ENCODE data around the gene GSTM4. TPM values are rescaled to one million over a fixed set of nuclear protein-coding genes. Genes with fewer than 3 reads are reported as not detected.
"Not testable (repeated sequence)": the region's sequence is repeated elsewhere in the genome, so short reads cannot be mapped to it uniquely, and the experiment has no call there.

Gene GSTM4
- total and polyA plus RNA-seq, 5 donors from 2014 or later = 2.2 to 31.4 (median 14.4) TPM

DNA sequence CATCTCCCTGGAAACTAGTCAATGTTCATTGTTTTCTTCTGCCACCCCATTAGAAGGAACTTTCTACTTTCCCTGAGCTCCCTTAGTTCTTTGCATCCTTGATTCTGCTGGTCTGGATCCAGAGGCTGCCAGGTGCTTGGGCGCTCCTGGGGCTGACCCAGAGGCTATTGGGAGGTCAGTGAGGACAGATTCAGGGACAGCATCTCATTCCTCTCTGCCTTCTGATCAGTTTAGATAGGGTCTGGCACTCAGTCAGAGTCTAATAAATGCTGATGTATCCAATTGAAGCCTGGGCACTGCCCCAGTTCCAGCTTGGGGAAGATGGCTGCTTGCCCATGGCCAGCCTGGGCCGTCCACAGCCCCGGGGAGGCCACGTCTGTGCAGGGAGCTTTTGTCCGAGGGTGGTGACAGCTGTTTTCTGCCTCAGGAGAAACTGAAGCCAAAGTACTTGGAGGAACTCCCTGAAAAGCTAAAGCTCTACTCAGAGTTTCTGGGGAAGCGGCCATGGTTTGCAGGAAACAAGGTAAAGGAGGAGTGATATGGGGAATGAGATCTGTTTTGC, 34.0 kb downstream of the GSTM4 start:
- H3K4me3 Mint-ChIP-seq = peak overlapping the region in 3 of 4 donors; percentile 29 to 83 (median 47)
- peak overlapping the region in 2 of 3 donors; percentile 65 to 80 for H3K27ac Mint-ChIP-seq

DNA sequence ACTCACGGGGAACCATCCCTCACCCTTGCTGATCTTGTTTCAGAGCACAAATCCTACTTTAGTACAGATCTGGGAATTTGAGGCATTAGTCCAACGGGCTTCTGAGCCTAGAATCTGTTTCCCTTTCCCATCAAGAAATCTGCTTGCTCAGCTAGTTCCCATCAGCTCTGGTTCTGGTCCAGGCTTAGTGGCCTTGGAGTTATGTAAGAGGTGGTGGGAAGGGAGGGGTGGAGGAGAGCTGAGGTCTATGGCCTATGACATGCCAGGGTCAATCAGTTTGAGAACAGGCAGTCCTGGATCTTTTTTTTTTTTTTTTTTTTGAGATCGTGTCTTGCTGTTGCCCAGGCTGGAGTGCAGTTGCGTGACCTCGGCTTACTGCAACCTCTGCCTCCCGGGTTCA, 35.9 kb downstream of the GSTM4 start:
- Histone ChIP-seq H3K27me3 (ENCODE audit: control insufficient read depth, insufficient read depth, low read length) (no peaks in the 10 kb centered on the region), H3K27ac (ENCODE audit: insufficient read depth, low read length, poor library complexity, severe bottlenecking) (no peak overlapping the region), H3K36me3 (ENCODE audit: control insufficient read depth, insufficient read depth, low read length) (no peaks in the 10 kb centered on the region), H3K4me1 (ENCODE audit: control insufficient read depth, insufficient read depth, low read length, poor library complexity, severe bottlenecking) (no peaks in the 10 kb centered on the region), H3K4me3 (ENCODE audit: low read depth, low read length) (no peak overlapping the region), H3K9me3 (ENCODE audit: control insufficient read depth in 2 of 2, low read length in 2 of 2) (no peaks in the 10 kb centered on the region)
- no peaks in the 10 kb centered on the region for H3K9me3 Mint-ChIP-seq
- H3K27ac Mint-ChIP-seq = no peak overlapping the region
- no peaks in the 10 kb centered on the region for H3K27me3 Mint-ChIP-seq
- no peak for DNase-seq
- no peak for ATAC-seq (ENCODE audit: low read depth in 2 of 2)
- H3K4me3 Mint-ChIP-seq = peak overlapping the region in 1 of 4 donors; percentile 40
- no peaks in the 10 kb centered on the region for H3K36me3 Mint-ChIP-seq
- peaks cover 0 to 14% (median 0%) of the 10 kb centered on the region in 4 donors for H3K4me1 Mint-ChIP-seq

More for the DNA sequence above, 34.0 kb downstream of the GSTM4 start:
- Histone ChIP-seq H3K9me3 (ENCODE audit: control insufficient read depth in 2 of 2, low read length in 2 of 2) (no peaks in the 10 kb centered on the region), H3K27ac (ENCODE audit: insufficient read depth, low read length, poor library complexity, severe bottlenecking) (no peak overlapping the region), H3K4me3 (ENCODE audit: low read depth, low read length) (no peak overlapping the region), H3K36me3 (ENCODE audit: control insufficient read depth, insufficient read depth, low read length) (no peaks in the 10 kb centered on the region), H3K4me1 (ENCODE audit: control insufficient read depth, insufficient read depth, low read length, poor library complexity, severe bottlenecking) (no peaks in the 10 kb centered on the region), H3K27me3 (ENCODE audit: control insufficient read depth, insufficient read depth, low read length) (no peaks in the 10 kb centered on the region)
- Mint-ChIP-seq H3K4me1 (peaks cover 0 to 14% (median 0%) of the 10 kb centered on the region in 4 donors), H3K36me3 (no peaks in the 10 kb centered on the region), H3K9me3 (no peaks in the 10 kb centered on the region), H3K27me3 (no peaks in the 10 kb centered on the region)
- no peak for DNase-seq
- no peak for ATAC-seq (ENCODE audit: low read depth in 2 of 2)

DNA sequence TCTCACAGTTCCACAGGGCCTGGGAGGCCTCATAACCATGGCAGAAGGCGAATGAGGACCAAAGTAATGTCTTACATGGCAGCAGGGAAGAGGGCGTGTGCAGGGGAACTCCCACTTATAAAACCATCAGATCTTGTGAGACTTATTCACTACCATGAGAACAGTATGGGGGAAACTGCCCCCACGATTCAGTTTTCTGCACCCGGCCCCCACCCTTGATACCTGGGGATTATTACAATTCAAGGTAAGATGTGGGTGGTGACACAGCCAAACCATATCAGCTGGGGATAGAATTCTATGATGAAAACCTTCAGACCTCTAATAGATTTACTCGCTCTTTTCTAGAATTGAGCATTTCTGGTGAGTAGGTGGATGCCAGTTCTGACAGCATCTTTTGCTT, 38.5 kb downstream of the GSTM4 start:
- not testable (repeated sequence) for H3K4me3 ChIP-seq (ENCODE audit: low read depth, low read length); H3K4me1 ChIP-seq (ENCODE audit: control insufficient read depth, insufficient read depth, low read length, poor library complexity, severe bottlenecking); H3K36me3 ChIP-seq (ENCODE audit: control insufficient read depth, insufficient read depth, low read length); H3K27ac ChIP-seq (ENCODE audit: insufficient read depth, low read length, poor library complexity, severe bottlenecking); H3K9me3 ChIP-seq (ENCODE audit: control insufficient read depth in 2 of 2, low read length in 2 of 2); DNase-seq; H3K27me3 ChIP-seq (ENCODE audit: control insufficient read depth, insufficient read depth, low read length); H3K4me1 Mint-ChIP-seq; ATAC-seq (ENCODE audit: low read depth in 2 of 2); H3K27ac Mint-ChIP-seq; H3K27me3 Mint-ChIP-seq; H3K4me3 Mint-ChIP-seq; H3K9me3 Mint-ChIP-seq; H3K36me3 Mint-ChIP-seq

DNA sequence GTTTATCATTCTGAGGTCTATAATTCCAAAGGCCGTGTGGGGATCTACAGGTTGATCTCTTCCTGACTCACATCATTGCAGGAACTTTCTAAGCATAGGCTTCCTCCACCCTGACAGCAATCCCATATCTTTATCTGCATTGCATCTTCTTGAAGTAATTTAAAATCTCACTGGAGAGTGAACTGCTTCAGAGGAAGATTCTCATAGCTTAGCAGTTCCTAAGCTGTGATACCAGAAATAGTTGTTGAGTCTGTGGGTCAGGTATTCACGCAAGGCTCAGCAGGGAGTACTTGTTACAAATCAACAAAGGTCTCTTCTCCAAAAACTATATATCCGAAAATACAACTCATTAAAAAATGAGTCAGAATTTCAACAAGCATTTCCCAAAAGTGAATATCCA, 39.2 kb downstream of the GSTM4 start:
- H3K4me3 ChIP-seq (ENCODE audit: low read depth, low read length); H3K27me3 Mint-ChIP-seq; H3K4me1 Mint-ChIP-seq; H3K9me3 Mint-ChIP-seq; H3K27me3 ChIP-seq (ENCODE audit: control insufficient read depth, insufficient read depth, low read length); DNase-seq; H3K36me3 Mint-ChIP-seq; H3K27ac Mint-ChIP-seq; H3K9me3 ChIP-seq (ENCODE audit: control insufficient read depth in 2 of 2, low read length in 2 of 2); H3K4me1 ChIP-seq (ENCODE audit: control insufficient read depth, insufficient read depth, low read length, poor library complexity, severe bottlenecking); H3K36me3 ChIP-seq (ENCODE audit: control insufficient read depth, insufficient read depth, low read length); H3K27ac ChIP-seq (ENCODE audit: insufficient read depth, low read length, poor library complexity, severe bottlenecking); H3K4me3 Mint-ChIP-seq; ATAC-seq (ENCODE audit: low read depth in 2 of 2): not testable (repeated sequence)

DNA sequence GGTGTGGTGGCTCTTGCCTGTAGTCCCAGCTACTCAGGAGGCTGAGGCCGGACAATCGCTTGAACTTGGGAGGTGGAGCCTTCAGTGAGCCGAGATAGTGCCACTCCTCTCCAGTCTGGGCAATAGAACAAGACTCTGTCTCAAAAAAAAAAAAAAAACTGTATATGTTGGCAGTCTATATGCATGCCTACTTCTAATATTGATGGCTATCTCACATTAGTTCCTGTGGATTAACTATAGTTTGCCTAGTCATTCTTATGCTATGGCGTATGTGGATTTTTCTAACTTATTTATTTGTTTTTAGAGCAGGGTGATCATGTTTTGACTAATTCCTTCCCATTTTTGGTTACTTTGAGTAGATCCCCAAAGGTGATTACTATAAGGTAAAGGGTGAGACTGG, 41.2 kb downstream of the GSTM4 start:
- ATAC-seq (ENCODE audit: low read depth in 2 of 2) = no peak
- Mint-ChIP-seq H3K36me3 (no peaks in the 10 kb centered on the region), H3K4me3 (no peak overlapping the region), H3K27me3 (no peaks in the 10 kb centered on the region), H3K27ac (no peak overlapping the region), H3K9me3 (no peaks in the 10 kb centered on the region), H3K4me1 (no peaks in the 10 kb centered on the region)
- Histone ChIP-seq H3K27me3 (ENCODE audit: control insufficient read depth, insufficient read depth, low read length) (no peaks in the 10 kb centered on the region), H3K4me1 (ENCODE audit: control insufficient read depth, insufficient read depth, low read length, poor library complexity, severe bottlenecking) (no peaks in the 10 kb centered on the region), H3K9me3 (ENCODE audit: control insufficient read depth in 2 of 2, low read length in 2 of 2) (no peaks in the 10 kb centered on the region), H3K36me3 (ENCODE audit: control insufficient read depth, insufficient read depth, low read length) (no peaks in the 10 kb centered on the region), H3K4me3 (ENCODE audit: low read depth, low read length) (no peak overlapping the region), H3K27ac (ENCODE audit: insufficient read depth, low read length, poor library complexity, severe bottlenecking) (no peak overlapping the region)
- no peak for DNase-seq

DNA sequence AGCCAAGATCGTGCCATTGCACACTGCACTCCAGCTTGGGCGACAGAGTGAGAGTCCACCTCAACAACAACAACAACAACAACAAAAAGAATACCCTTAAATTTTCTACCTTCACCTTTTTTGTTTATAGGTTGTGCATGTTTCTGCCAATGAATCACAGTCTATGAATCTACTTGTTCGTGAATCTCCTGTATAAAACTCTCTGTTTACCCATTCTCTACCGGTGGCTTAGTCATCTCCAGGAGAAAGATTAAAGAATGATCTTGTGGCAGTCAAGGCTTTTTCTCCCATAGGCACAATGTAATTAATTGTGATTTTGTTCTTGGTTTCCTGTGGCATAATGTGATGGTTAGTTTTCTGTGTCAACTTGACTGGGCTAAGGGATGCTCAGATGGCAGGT, 42.0 kb downstream of the GSTM4 start:
- not testable (repeated sequence) for H3K27ac Mint-ChIP-seq; H3K27me3 ChIP-seq (ENCODE audit: control insufficient read depth, insufficient read depth, low read length); H3K36me3 Mint-ChIP-seq; H3K27ac ChIP-seq (ENCODE audit: insufficient read depth, low read length, poor library complexity, severe bottlenecking); H3K4me1 Mint-ChIP-seq; H3K4me3 Mint-ChIP-seq; H3K4me1 ChIP-seq (ENCODE audit: control insufficient read depth, insufficient read depth, low read length, poor library complexity, severe bottlenecking); H3K9me3 ChIP-seq (ENCODE audit: control insufficient read depth in 2 of 2, low read length in 2 of 2); H3K9me3 Mint-ChIP-seq; H3K36me3 ChIP-seq (ENCODE audit: control insufficient read depth, insufficient read depth, low read length); ATAC-seq (ENCODE audit: low read depth in 2 of 2); H3K27me3 Mint-ChIP-seq; DNase-seq; H3K4me3 ChIP-seq (ENCODE audit: low read depth, low read length)

DNA sequence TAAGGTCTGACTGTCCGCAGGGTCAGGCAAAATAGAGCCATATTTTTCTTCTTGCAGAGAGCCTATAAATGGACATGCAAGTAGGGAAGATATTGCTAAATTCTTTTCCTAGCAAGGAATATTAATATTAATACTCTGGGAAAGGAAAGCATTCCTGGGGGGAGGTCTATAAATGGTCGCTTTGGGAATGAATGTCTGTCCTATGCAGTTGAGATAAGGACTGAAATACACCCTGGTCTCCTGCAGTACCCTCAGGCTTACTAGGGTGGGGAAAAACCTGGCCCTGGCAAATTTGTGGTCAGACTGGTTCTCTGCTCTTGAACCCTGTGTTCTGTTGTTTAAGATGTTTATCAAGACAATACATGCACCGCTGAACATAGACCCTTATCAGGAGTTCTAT, 47.0 kb downstream of the GSTM4 start:
- not testable (repeated sequence) for H3K36me3 Mint-ChIP-seq; H3K27ac Mint-ChIP-seq; H3K4me1 ChIP-seq (ENCODE audit: control insufficient read depth, insufficient read depth, low read length, poor library complexity, severe bottlenecking); H3K9me3 ChIP-seq (ENCODE audit: control insufficient read depth in 2 of 2, low read length in 2 of 2); H3K4me3 Mint-ChIP-seq; ATAC-seq (ENCODE audit: low read depth in 2 of 2); H3K4me1 Mint-ChIP-seq; H3K4me3 ChIP-seq (ENCODE audit: low read depth, low read length); H3K27ac ChIP-seq (ENCODE audit: insufficient read depth, low read length, poor library complexity, severe bottlenecking); DNase-seq; H3K27me3 Mint-ChIP-seq; H3K27me3 ChIP-seq (ENCODE audit: control insufficient read depth, insufficient read depth, low read length); H3K36me3 ChIP-seq (ENCODE audit: control insufficient read depth, insufficient read depth, low read length)
- peaks cover 0 to 14% (median 2%) of the 10 kb centered on the region in 7 donors for H3K9me3 Mint-ChIP-seq

DNA sequence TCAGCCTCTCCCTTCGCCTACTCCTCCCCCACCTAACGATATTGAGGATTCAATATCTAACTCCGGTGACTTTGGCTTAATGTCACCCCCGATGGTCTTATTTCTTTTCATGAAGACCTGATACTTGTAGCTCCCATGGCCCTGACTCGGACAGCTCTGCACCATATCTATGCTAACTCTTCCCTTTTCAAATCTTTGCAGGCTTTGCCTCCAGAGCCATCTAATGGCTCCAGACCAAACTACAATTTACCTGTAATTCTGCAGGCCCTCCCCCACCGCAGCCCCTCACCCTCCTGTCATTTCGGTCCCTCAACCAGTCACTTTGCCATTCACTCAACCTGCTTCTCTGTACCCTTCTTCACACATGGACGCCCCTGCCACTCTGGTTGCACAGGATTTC, 48.3 kb downstream of the GSTM4 start:
- ATAC-seq (ENCODE audit: low read depth in 2 of 2) = no peak
- Mint-ChIP-seq H3K4me3 (no peak overlapping the region), H3K4me1 (no peaks in the 10 kb centered on the region), H3K9me3 (peaks cover under 1 to 27% (median 4%) of the 10 kb centered on the region in 7 donors), H3K36me3 (peaks cover 8% of the 10 kb centered on the region), H3K27me3 (no peaks in the 10 kb centered on the region), H3K27ac (no peak overlapping the region)
- H3K27me3 ChIP-seq (ENCODE audit: control insufficient read depth, insufficient read depth, low read length) = no peaks in the 10 kb centered on the region
- no peak overlapping the region for H3K4me3 ChIP-seq (ENCODE audit: low read depth, low read length)
- H3K27ac ChIP-seq (ENCODE audit: insufficient read depth, low read length, poor library complexity, severe bottlenecking) = no peak overlapping the region
- H3K4me1 ChIP-seq (ENCODE audit: control insufficient read depth, insufficient read depth, low read length, poor library complexity, severe bottlenecking) = no peaks in the 10 kb centered on the region
- no peak for DNase-seq
- H3K36me3 ChIP-seq (ENCODE audit: control insufficient read depth, insufficient read depth, low read length) = no peaks in the 10 kb centered on the region
- no peaks in the 10 kb centered on the region for H3K9me3 ChIP-seq (ENCODE audit: control insufficient read depth in 2 of 2, low read length in 2 of 2)

All from CD4-positive, CD25-positive, alpha-beta regulatory T cell (primary cell).